Endothelial cell of umbilical vein (primary cell): ENCODE data around the gene MANF. TPM values are rescaled to one million over a fixed set of nuclear protein-coding genes. Genes with fewer than 3 reads are reported as not detected.

Experiments used
- BruUV-seq: library from RNA; stranded (reverse); fragments of 400-500 nt; replicated peaks from 2 replicates; lab custom pipeline; 2021; lab: Mats Ljungman, UMichigan
- CTCF ChIA-PET: fragments of 300-600, 350-600 bp; sonication (Branson Sonifier 250); formaldehyde crosslinking; loops from one replicate; lab custom pipeline; 2021; ENCODE audit warnings: antibody characterized with exemption, inconsistent platforms; lab: Charles Lee
- POLR2A ChIA-PET: fragments of 300-600, 350-600 bp; sonication (Branson Sonifier 250); formaldehyde crosslinking; loops from one replicate; lab custom pipeline; 2021; ENCODE audit warnings: antibody characterized with exemption, inconsistent platforms; lab: Charles Lee
- DNase-seq: peaks from one replicate; pipeline ENCODE4 v3.0.0-alpha.2; 2011; ENCODE audit warnings: low read depth, low spot score
- FAIRE-seq: peaks from 2 replicates; lab custom pipeline; 2011; peaks lifted over from hg19 to GRCh38; lab: Jason Lieb, UNC
- H2AFZ ChIP-seq: 2 replicates; pipeline ENCODE4 v1.6.0; 2012; ENCODE audit warnings: low read depth, low read length, control low read depth, inconsistent platforms
- H3K27ac ChIP-seq: 2 replicates; pipeline ENCODE4 v1.5.1; 2011; ENCODE audit warnings: low read depth, mild to moderate bottlenecking, control low read depth, low read length, moderate library complexity; ENCODE audit not compliant: insufficient read depth
- H3K27me3 ChIP-seq, 2 experiments: 2 replicates each; pipeline versions ENCODE4 v1.6.0 to v1.6.1; 2011; ENCODE audit warnings: low read length in 2 of 2, mixed read lengths in 1 of 2; ENCODE audit not compliant: control insufficient read depth in 2 of 2, insufficient read depth in 2 of 2
- H3K36me3 ChIP-seq, 2 experiments: 2 replicates in 1 of 2; 3 replicates in 1 of 2; pipeline ENCODE4 v1.5.1; 2011; ENCODE audit warnings: low read length in 2 of 2, mild to moderate bottlenecking in 1 of 2, moderate library complexity in 1 of 2; ENCODE audit not compliant: control insufficient read depth in 2 of 2, insufficient read depth in 2 of 2; ENCODE audit errors: extremely low read depth in 1 of 2
- H3K4me1 ChIP-seq: 3 replicates; pipeline ENCODE4 v1.5.1; 2011; ENCODE audit warnings: mild to moderate bottlenecking, low read length; ENCODE audit not compliant: control insufficient read depth, insufficient read depth; ENCODE audit errors: extremely low read depth
- H3K4me2 ChIP-seq: 2 replicates; pipeline ENCODE4 v1.6.1; 2011; ENCODE audit warnings: low read length, control low read depth, mixed read lengths; ENCODE audit not compliant: insufficient read depth
- H3K4me3 ChIP-seq, 3 experiments: fragments of 200-600 bp in 1 of 3; sonication (generic), shearing (Covaris generic) in 1 of 3; replicated peaks in 1 of 3; 2 replicates each; pipeline ENCODE4 v1.5.1; 2011 to 2016; ENCODE audit warnings: control low read depth in 3 of 3, low read length in 3 of 3, mild to moderate bottlenecking in 2 of 3, inconsistent platforms in 1 of 3, low read depth in 1 of 3, moderate library complexity in 1 of 3; ENCODE audit not compliant: insufficient read depth in 1 of 3
- H3K79me2 ChIP-seq: 2 replicates; pipeline ENCODE4 v1.6.0; 2012; ENCODE audit warnings: low read length, inconsistent platforms; ENCODE audit not compliant: control insufficient read depth, insufficient read depth
- H3K9ac ChIP-seq: replicated peaks from 2 replicates; pipeline ENCODE3; 2011; ENCODE audit warnings: low read length, control low read depth; ENCODE audit not compliant: insufficient read depth; ENCODE audit errors: extremely low read depth
- H3K9me1 ChIP-seq: replicated peaks from 3 replicates; pipeline ENCODE4 v1.6.0; 2011; ENCODE audit warnings: mild to moderate bottlenecking, low read length; ENCODE audit not compliant: control insufficient read depth, insufficient read depth; ENCODE audit errors: extremely low read depth
- H3K9me3 ChIP-seq: replicated peaks from 2 replicates; pipeline ENCODE4 v1.5.1; 2012; ENCODE audit warnings: low read length, inconsistent platforms; ENCODE audit not compliant: control insufficient read depth, insufficient read depth
- H4K20me1 ChIP-seq: replicated peaks from 2 replicates; pipeline ENCODE3; 2011; ENCODE audit warnings: mild to moderate bottlenecking, low read length; ENCODE audit not compliant: control insufficient read depth, insufficient read depth; ENCODE audit errors: extremely low read depth
- FOS ChIP-seq: IDR thresholded peaks from 2 replicates; pipeline ENCODE4 v1.6.1; 2011; ENCODE audit warnings: mild to moderate bottlenecking, low read length, moderate library complexity, borderline replicate concordance; ENCODE audit not compliant: insufficient read depth
- GATA2 ChIP-seq: IDR thresholded peaks from 2 replicates; pipeline ENCODE4 v1.7.0; 2011; ENCODE audit warnings: low read depth, mild to moderate bottlenecking, moderate library complexity, mixed read lengths, low read length; ENCODE audit not compliant: insufficient read length, insufficient read depth
- JUN ChIP-seq: IDR thresholded peaks from 2 replicates; pipeline ENCODE4 v1.6.1; 2011; ENCODE audit warnings: borderline replicate concordance, low read depth; ENCODE audit not compliant: insufficient read length, insufficient read depth
- MYC ChIP-seq: IDR thresholded peaks from one replicate; pipeline ENCODE4 v1.6.1; 2011; ENCODE audit warnings: mild to moderate bottlenecking, low read depth, low read length
- POLR2A ChIP-seq: IDR thresholded peaks from 2 replicates; pipeline ENCODE4 v1.6.1; 2012; ENCODE audit warnings: low read depth, mild to moderate bottlenecking, control low read depth, low read length
- POLR2AphosphoS5 ChIP-seq: IDR thresholded peaks from 2 replicates; pipeline ENCODE4 v1.6.1; 2012; ENCODE audit warnings: low read depth, mild to moderate bottlenecking, control low read depth, low read length, moderate library complexity; ENCODE audit not compliant: insufficient read depth
- dilution Hi-C: fragments of 300-500 bp; cut with MboI; formaldehyde crosslinking; loops from one replicate; pipeline ENCODE4 v1.15.0; 2019; ENCODE audit warnings: low sequenced_read_pairs; ENCODE audit not compliant: extremely low pct_ligation_motif_present
- intact Hi-C: fragments of 100-400 bp; cut with micrococcal nuclease; formaldehyde crosslinking; loops from one replicate; pipeline ENCODE4 v1.10.0; 2022
- polyA plus RNA-seq, 4 experiments: library from polyadenylated mRNA; depleted of rRNA in 3 of 4; stranded (reverse) in 3 of 4; unstranded in 1 of 4; fragments of >200 nt; gene quantifications; 2 replicates each; pipeline versions ENCODE4 v1.2.1 to v1.2.3, GENCODE V29; 2011 to 2012; ENCODE audit warnings: missing spikeins in 1 of 4
- total RNA-seq: library from RNA; stranded (reverse); gene quantifications from 2 replicates; pipeline ENCODE4 v1.2.3, GENCODE V29; 2021
- TF ChIP-seq, protein P1 (sequence below): IDR thresholded peaks from 2 replicates; pipeline ENCODE4 v1.6.1; 2011; ENCODE audit not compliant: insufficient read depth, insufficient read length
- TF ChIP-seq, protein P2 (sequence below), 2 donors: IDR thresholded peaks; 1 replicate in 1 of 2; 2 replicates in 1 of 2; pipeline ENCODE4 v1.5.1; 2011; ENCODE audit warnings: low read length in 2 of 2, mild to moderate bottlenecking in 2 of 2, moderate library complexity in 2 of 2, control low read depth in 1 of 2, inconsistent platforms in 1 of 2, low read depth in 1 of 2; ENCODE audit not compliant: insufficient read depth in 1 of 2; ENCODE audit errors: extremely low read depth in 1 of 2

Gene MANF
- total and polyA plus RNA-seq, 2 donors (not counting 3 experiments of a cell fraction or from before 2014, with no cell fraction given) = 100 to 248 TPM

DNA sequence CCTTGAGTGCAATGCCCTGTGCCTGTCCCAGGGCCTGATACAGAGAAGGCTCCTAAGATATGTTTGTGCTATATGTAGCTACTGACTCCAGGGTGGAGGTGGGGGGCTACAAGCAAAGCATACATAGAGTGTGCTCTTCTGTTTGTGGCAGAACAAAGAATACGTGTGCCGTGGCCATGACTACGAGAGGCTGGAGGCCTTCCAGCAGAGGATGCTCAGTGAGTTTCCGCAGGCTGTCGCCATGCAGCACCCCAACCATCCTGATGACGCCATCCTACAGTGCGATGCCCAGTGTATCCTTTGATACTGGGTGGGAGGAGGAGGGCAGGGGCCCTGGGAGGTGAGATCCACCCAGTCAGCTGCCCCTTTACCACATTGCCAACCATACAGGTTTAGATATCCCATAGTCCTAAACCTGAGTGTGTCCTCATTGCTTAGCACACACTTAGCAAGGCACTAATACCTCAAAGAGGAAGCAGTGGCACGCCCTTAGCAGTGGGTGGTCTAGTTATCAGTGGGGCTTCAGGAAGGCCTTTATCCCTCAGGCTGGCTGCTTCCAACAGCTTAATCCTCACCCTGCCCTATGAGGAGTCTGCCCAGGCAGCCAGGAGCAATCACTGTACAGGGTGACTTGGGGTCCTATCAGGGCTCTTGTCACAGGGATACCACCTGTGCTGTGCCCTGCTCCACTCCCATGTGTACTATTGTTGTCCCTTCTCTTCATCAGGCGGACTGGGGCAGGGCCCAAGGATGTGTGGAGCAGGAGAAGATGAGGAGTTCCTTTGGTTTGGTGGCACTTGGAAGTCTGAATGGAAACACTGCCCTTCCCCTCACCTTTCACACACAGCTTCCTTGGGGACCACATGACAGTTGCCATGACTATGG lies 30.1 kb upstream of the MANF start:
- FAIRE-seq (no peak), DNase-seq (no peak)
- H3K9ac ChIP-seq = no peak overlapping the region
- H3K9me3 ChIP-seq = no peaks in the 10 kb centered on the region
- no peak overlapping the region for H3K4me2 ChIP-seq
- no peaks in the 10 kb centered on the region for H4K20me1 ChIP-seq
- H3K4me3 ChIP-seq = no peak overlapping the region
- H2AFZ ChIP-seq = no peak overlapping the region
- H3K36me3 ChIP-seq = no peaks in the 10 kb centered on the region
- no peak for TF ChIP-seq GATA2
- no peak for TF ChIP-seq MYC
- no peak for TF ChIP-seq POLR2A
- no peak for TF ChIP-seq FOS
- no peak for TF ChIP-seq POLR2AphosphoS5
- TF ChIP-seq, protein P1, sequence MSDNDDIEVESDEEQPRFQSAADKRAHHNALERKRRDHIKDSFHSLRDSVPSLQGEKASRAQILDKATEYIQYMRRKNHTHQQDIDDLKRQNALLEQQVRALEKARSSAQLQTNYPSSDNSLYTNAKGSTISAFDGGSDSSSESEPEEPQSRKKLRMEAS = no peak
- TF ChIP-seq, protein P2, sequence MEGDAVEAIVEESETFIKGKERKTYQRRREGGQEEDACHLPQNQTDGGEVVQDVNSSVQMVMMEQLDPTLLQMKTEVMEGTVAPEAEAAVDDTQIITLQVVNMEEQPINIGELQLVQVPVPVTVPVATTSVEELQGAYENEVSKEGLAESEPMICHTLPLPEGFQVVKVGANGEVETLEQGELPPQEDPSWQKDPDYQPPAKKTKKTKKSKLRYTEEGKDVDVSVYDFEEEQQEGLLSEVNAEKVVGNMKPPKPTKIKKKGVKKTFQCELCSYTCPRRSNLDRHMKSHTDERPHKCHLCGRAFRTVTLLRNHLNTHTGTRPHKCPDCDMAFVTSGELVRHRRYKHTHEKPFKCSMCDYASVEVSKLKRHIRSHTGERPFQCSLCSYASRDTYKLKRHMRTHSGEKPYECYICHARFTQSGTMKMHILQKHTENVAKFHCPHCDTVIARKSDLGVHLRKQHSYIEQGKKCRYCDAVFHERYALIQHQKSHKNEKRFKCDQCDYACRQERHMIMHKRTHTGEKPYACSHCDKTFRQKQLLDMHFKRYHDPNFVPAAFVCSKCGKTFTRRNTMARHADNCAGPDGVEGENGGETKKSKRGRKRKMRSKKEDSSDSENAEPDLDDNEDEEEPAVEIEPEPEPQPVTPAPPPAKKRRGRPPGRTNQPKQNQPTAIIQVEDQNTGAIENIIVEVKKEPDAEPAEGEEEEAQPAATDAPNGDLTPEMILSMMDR (IDR thresholded peaks at IDR 0.05; ENCODE audit: extremely low read depth in 1 of 2, insufficient read depth in 1 of 2, low read depth in 1 of 2, low read length in 2 of 2) = no peak
- TF ChIP-seq JUN = no peak
- BruUV-seq = no TSS peak
- H3K27me3 ChIP-seq = peaks cover 0 to 2% of the 10 kb centered on the region in 2 experiments
- dilution Hi-C loops = no loop called here
- intact Hi-C loops = no loop called here
- no peaks in the 10 kb centered on the region for H3K79me2 ChIP-seq
- ChIA-PET POLR2A (no interaction called here), CTCF (interaction anchor here (0.9 kb wide), 1 partner anchor 255 kb away, joined by 3 read pairs; no protein-coding TSS in a partner anchor)
- H3K27ac ChIP-seq = no peak overlapping the region
- H3K9me1 ChIP-seq = no peaks in the 10 kb centered on the region
- no peaks in the 10 kb centered on the region for H3K4me1 ChIP-seq
